H1 (cell line): ENCODE measurements around the gene VPS13D.

Experiments
- BRCA1 ChIP-seq: IDR thresholded peaks from 2 replicates; pipeline ENCODE4 v1.6.1; 2012; ENCODE audit warnings: low read depth, low read length, improper control_type of control experiment
- CHD1 ChIP-seq: IDR thresholded peaks from 2 replicates; pipeline ENCODE4 v1.6.1; 2012; ENCODE audit warnings: low read depth, low read length, improper control_type of control experiment
- CTCF ChIP-seq, 3 experiments: IDR thresholded peaks; 1 replicate in 2 of 3; 2 replicates in 1 of 3; pipeline versions ENCODE4 v1.5.1 to v1.6.1; 2011; ENCODE audit warnings: low read length in 3 of 3, mild to moderate bottlenecking in 3 of 3, inconsistent platforms in 2 of 3, low read depth in 1 of 3, moderate library complexity in 1 of 3; ENCODE audit not compliant: insufficient read depth in 1 of 3; ENCODE audit errors: control extremely low read depth in 1 of 3
- EP300 ChIP-seq, 2 experiments: IDR thresholded peaks; 1 replicate in 1 of 2; 2 replicates in 1 of 2; pipeline ENCODE4 v1.6.1; 2011 to 2012; ENCODE audit warnings: low read depth in 2 of 2, low read length in 2 of 2, mild to moderate bottlenecking in 2 of 2, borderline replicate concordance in 1 of 2, inconsistent platforms in 1 of 2, moderate library complexity in 1 of 2
- JUN ChIP-seq: IDR thresholded peaks from 2 replicates; pipeline ENCODE4 v1.6.1; 2011; ENCODE audit warnings: low read depth, mild to moderate bottlenecking, improper control_type of control experiment, low read length
- MAFK ChIP-seq: IDR thresholded peaks from 2 replicates; pipeline ENCODE4 v1.6.1; 2012; ENCODE audit warnings: low read depth, mild to moderate bottlenecking, improper control_type of control experiment, low read length
- POLR2A ChIP-seq, 2 experiments: IDR thresholded peaks; 1 replicate in 1 of 2; 2 replicates in 1 of 2; pipeline ENCODE4 v1.6.1; 2011; ENCODE audit warnings: low read depth in 2 of 2, low read length in 2 of 2, mild to moderate bottlenecking in 2 of 2; ENCODE audit errors: control extremely low read depth in 1 of 2
- POLR2AphosphoS5 ChIP-seq: IDR thresholded peaks from 2 replicates; pipeline ENCODE4 v1.6.1; 2011; ENCODE audit warnings: low read depth, low read length
- RAD21 ChIP-seq, 2 experiments: IDR thresholded peaks in 1 of 2; conservative IDR thresholded peaks in 1 of 2; 2 replicates each; pipeline ENCODE4 v1.6.1; 2011; ENCODE audit warnings: low read depth in 2 of 2, low read length in 2 of 2, improper control_type of control experiment in 1 of 2, inconsistent platforms in 1 of 2, mild to moderate bottlenecking in 1 of 2, moderate library complexity in 1 of 2
- TAF1 ChIP-seq: IDR thresholded peaks from 2 replicates; pipeline ENCODE4 v1.6.1; 2011; ENCODE audit warnings: mild to moderate bottlenecking, low read depth, low read length
- TCF12 ChIP-seq: IDR thresholded peaks from 2 replicates; pipeline ENCODE4 v1.6.1; 2011; ENCODE audit warnings: low read depth, mild to moderate bottlenecking, low read length
- TF ChIP-seq, protein P1 (sequence below): IDR thresholded peaks from 2 replicates; pipeline ENCODE4 v1.6.1; 2012; ENCODE audit warnings: inconsistent platforms
- TF ChIP-seq, protein P2 (sequence below): IDR thresholded peaks from 2 replicates; pipeline ENCODE4 v1.6.1; 2011; ENCODE audit warnings: low read depth, mild to moderate bottlenecking, low read length; ENCODE audit not compliant: insufficient read depth
- TF ChIP-seq, protein P3 (sequence below): IDR thresholded peaks from 2 replicates; pipeline ENCODE4 v1.6.1; 2012; ENCODE audit warnings: low read length, inconsistent platforms

- no peak for TF ChIP-seq TCF12
- no peak for TF ChIP-seq JUN
- TF ChIP-seq, protein P1, sequence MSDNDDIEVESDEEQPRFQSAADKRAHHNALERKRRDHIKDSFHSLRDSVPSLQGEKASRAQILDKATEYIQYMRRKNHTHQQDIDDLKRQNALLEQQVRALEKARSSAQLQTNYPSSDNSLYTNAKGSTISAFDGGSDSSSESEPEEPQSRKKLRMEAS, result no peak
- no peak for TF ChIP-seq RAD21 (IDR thresholded peaks at IDR 0.05 in 1 of 2, conservative IDR thresholded peaks at IDR 0.05 in 1 of 2; ENCODE audit: low read depth in 2 of 2, low read length in 2 of 2)
- no peak for TF ChIP-seq TAF1
- TF ChIP-seq CTCF (IDR thresholded peaks at IDR 0.05; ENCODE audit: control extremely low read depth in 1 of 3, insufficient read depth in 1 of 3, low read depth in 1 of 3, low read length in 3 of 3), result no peak
- TF ChIP-seq, protein P2, sequence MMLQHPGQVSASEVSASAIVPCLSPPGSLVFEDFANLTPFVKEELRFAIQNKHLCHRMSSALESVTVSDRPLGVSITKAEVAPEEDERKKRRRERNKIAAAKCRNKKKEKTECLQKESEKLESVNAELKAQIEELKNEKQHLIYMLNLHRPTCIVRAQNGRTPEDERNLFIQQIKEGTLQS, result no peak
- TF ChIP-seq CHD1, result no peak
- no peak for TF ChIP-seq POLR2AphosphoS5
- no peak for TF ChIP-seq EP300 (IDR thresholded peaks at IDR 0.05; ENCODE audit: borderline replicate concordance in 1 of 2, low read depth in 2 of 2, low read length in 2 of 2)
- no peak for TF ChIP-seq POLR2A (IDR thresholded peaks at IDR 0.05; ENCODE audit: control extremely low read depth in 1 of 2, low read depth in 2 of 2, low read length in 2 of 2)
- TF ChIP-seq, protein P3, sequence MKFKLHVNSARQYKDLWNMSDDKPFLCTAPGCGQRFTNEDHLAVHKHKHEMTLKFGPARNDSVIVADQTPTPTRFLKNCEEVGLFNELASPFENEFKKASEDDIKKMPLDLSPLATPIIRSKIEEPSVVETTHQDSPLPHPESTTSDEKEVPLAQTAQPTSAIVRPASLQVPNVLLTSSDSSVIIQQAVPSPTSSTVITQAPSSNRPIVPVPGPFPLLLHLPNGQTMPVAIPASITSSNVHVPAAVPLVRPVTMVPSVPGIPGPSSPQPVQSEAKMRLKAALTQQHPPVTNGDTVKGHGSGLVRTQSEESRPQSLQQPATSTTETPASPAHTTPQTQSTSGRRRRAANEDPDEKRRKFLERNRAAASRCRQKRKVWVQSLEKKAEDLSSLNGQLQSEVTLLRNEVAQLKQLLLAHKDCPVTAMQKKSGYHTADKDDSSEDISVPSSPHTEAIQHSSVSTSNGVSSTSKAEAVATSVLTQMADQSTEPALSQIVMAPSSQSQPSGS, result no peak
- no peak for TF ChIP-seq MAFK
- TF ChIP-seq BRCA1, result no peak
Measured at GRCh38 chr1:12454406-12455391, 224.9 kb downstream of the VPS13D start.
